ENCODE data around the gene SPIRE1.

- TF ChIP-seq CTCF (IDR thresholded peaks at IDR 0.05; ENCODE audit: borderline replicate concordance, extremely low read depth, low read length, poor library complexity, severe bottlenecking) (no peak), EZH2 (IDR thresholded peaks at IDR 0.05; ENCODE audit: borderline replicate concordance, low read depth, low read length, severe bottlenecking) (no peak)
These were observed 256.0 kb downstream of the SPIRE1 start for GRCh38 chr18:12401881-12402280.
